Measurements from ENCODE around the gene MRPL22. TPM values are rescaled to one million over a fixed set of nuclear protein-coding genes. Genes with fewer than 3 reads are reported as not detected.
A peak's percentile ranks its signal among the peaks of the same experiment; 100 is the strongest.
"Not testable (repeated sequence)": the region's sequence is repeated elsewhere in the genome, so short reads cannot be mapped to it uniquely, and the experiment has no call there.

Gene MRPL22
- total RNA-seq, 1 experiment from 2014 or later, result 77.2 TPM

GRCh38 chr5:155004138-155004744 lies 63.4 kb downstream of the MRPL22 start:
- H4K5ac ChIP-seq (ENCODE audit: insufficient read length, low read depth, low read length), result no peak overlapping the region
- DNase-seq, result peak; percentile 76
- no peak overlapping the region for H3K9ac ChIP-seq (ENCODE audit: extremely low read depth, insufficient read length, low read length)
- no peak overlapping the region for H3K4ac ChIP-seq (ENCODE audit: low read depth, low read length)
- no peak overlapping the region for H3K18ac ChIP-seq (ENCODE audit: insufficient read length, low read depth, low read length)
- H4K8ac ChIP-seq (replicated peaks; ENCODE audit: insufficient read length, low read depth, low read length), result no peak overlapping the region
- no peaks in the 10 kb centered on the region for H4K20me1 ChIP-seq (ENCODE audit: control insufficient read depth, insufficient read depth, insufficient read length)
- H3T11ph ChIP-seq (ENCODE audit: low read length), result no peak overlapping the region
- no peaks in the 10 kb centered on the region for H3K23me2 ChIP-seq (ENCODE audit: insufficient read length, low read depth, low read length, poor library complexity, severe bottlenecking)
- no peak overlapping the region for H4K91ac ChIP-seq (ENCODE audit: insufficient read length, low read depth, low read length)
- TF ChIP-seq CTCF (conservative IDR thresholded peaks at IDR 0.05), result peak; percentile 74
- H3K4me1 ChIP-seq (ENCODE audit: insufficient read depth, low read length), result no peaks in the 10 kb centered on the region
- H2BK5ac ChIP-seq (ENCODE audit: insufficient read length, low read length), result no peak overlapping the region
- WGBS (ENCODE audit: extremely low coverage, insufficient read length, low lambda C conversion rate), result no CpG with 5 or more reads among the region's 11 CpGs
- H3K27me3 ChIP-seq (ENCODE audit: insufficient read depth, low read length), result no peaks in the 10 kb centered on the region
- H2BK12ac ChIP-seq (ENCODE audit: insufficient read length, low read depth, low read length), result no peak overlapping the region
- no peaks in the 10 kb centered on the region for H3K79me1 ChIP-seq (ENCODE audit: insufficient read depth, low read depth, low read length, poor library complexity, severe bottlenecking)
- H2BK120ac ChIP-seq (ENCODE audit: low read depth, low read length, poor library complexity, severe bottlenecking), result no peak overlapping the region
- peaks cover 3 to 10% of the 10 kb centered on the region in 2 experiments for H3K4me1 Mint-ChIP-seq
- H3K9me3 ChIP-seq (ENCODE audit: control insufficient read depth, low read depth, low read length), result no peaks in the 10 kb centered on the region
- no peak overlapping the region for H2AK5ac ChIP-seq (ENCODE audit: insufficient read length, low read length)
- H3K27ac ChIP-seq (ENCODE audit: insufficient read length, low read depth, low read length), result no peak overlapping the region
- no peak overlapping the region for H3K23ac ChIP-seq (ENCODE audit: insufficient read length, low read depth, low read length)
- H3K27ac Mint-ChIP-seq, result no peak overlapping the region
- H3K14ac ChIP-seq (ENCODE audit: insufficient read depth, low read length), result no peak overlapping the region
- H3K4me2 ChIP-seq (ENCODE audit: insufficient read depth, insufficient read length, low read length), result no peak overlapping the region
- H2BK20ac ChIP-seq (ENCODE audit: low read depth, low read length, poor library complexity, severe bottlenecking), result no peak overlapping the region
- peaks cover 2% of the 10 kb centered on the region; the same call in 1 of the 2 replicates for H3K27me3 Mint-ChIP-seq (ENCODE audit: low read depth)
- H3K79me2 ChIP-seq (ENCODE audit: insufficient read depth, low read length), result no peaks in the 10 kb centered on the region
- no peak overlapping the region for H3K56ac ChIP-seq (ENCODE audit: insufficient read length, low read depth, low read length)
- H3K4me3 Mint-ChIP-seq, result no peak overlapping the region
- no peaks in the 10 kb centered on the region for H3K36me3 Mint-ChIP-seq (ENCODE audit: insufficient read depth in 1 of 3, low read depth in 3 of 3)
- H3K9me3 Mint-ChIP-seq, result peaks cover 2% of the 10 kb centered on the region in 2 experiments; a peak in 3 of 5 replicates
- H2AFZ ChIP-seq (ENCODE audit: low read length), result no peak overlapping the region
- H2BK15ac ChIP-seq (ENCODE audit: low read depth, low read length), result no peak overlapping the region

DNA sequence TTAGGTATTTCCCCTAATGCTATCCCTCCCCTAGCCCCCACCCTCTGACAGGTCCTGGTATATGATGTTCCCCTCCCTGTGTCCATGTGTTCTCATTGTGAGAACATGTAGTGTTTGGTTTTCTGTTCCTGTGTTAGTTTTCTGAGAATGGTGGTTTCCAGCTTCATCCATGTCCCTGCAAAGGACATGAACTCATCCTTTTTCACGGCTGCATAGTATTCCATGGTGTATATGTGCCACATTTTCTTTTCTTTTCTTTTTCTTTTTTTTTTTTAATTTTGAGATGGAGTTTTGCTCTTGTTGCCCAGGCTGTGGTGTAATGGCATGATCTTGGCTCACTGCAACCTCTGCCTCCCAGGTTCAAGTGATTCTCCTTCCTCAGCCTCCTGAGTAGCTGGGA lies 65.4 kb downstream of the MRPL22 start:
- H3K18ac ChIP-seq (ENCODE audit: insufficient read length, low read depth, low read length); H3K4ac ChIP-seq (ENCODE audit: low read depth, low read length); DNase-seq; H4K20me1 ChIP-seq (ENCODE audit: control insufficient read depth, insufficient read depth, insufficient read length); H3K27me3 Mint-ChIP-seq (ENCODE audit: low read depth); H3K14ac ChIP-seq (ENCODE audit: insufficient read depth, low read length); H3K23ac ChIP-seq (ENCODE audit: insufficient read length, low read depth, low read length); H3K56ac ChIP-seq (ENCODE audit: insufficient read length, low read depth, low read length); H3K27ac ChIP-seq (ENCODE audit: insufficient read length, low read depth, low read length); H3K36me3 Mint-ChIP-seq (ENCODE audit: insufficient read depth in 1 of 3, low read depth in 3 of 3); H3K27me3 ChIP-seq (ENCODE audit: insufficient read depth, low read length); H3K4me1 ChIP-seq (ENCODE audit: insufficient read depth, low read length); H3K4me2 ChIP-seq (ENCODE audit: insufficient read depth, insufficient read length, low read length); H3K79me2 ChIP-seq (ENCODE audit: insufficient read depth, low read length); H2AK5ac ChIP-seq (ENCODE audit: insufficient read length, low read length); H3K9ac ChIP-seq (ENCODE audit: extremely low read depth, insufficient read length, low read length); H2BK120ac ChIP-seq (ENCODE audit: low read depth, low read length, poor library complexity, severe bottlenecking); H3K9me3 Mint-ChIP-seq; H3K79me1 ChIP-seq (ENCODE audit: insufficient read depth, low read depth, low read length, poor library complexity, severe bottlenecking); H2AFZ ChIP-seq (ENCODE audit: low read length); H4K91ac ChIP-seq (ENCODE audit: insufficient read length, low read depth, low read length); H2BK15ac ChIP-seq (ENCODE audit: low read depth, low read length); H4K5ac ChIP-seq (ENCODE audit: insufficient read length, low read depth, low read length); H3K9me3 ChIP-seq (ENCODE audit: control insufficient read depth, low read depth, low read length); H2BK20ac ChIP-seq (ENCODE audit: low read depth, low read length, poor library complexity, severe bottlenecking); H2BK12ac ChIP-seq (ENCODE audit: insufficient read length, low read depth, low read length); H2BK5ac ChIP-seq (ENCODE audit: insufficient read length, low read length); H4K8ac ChIP-seq (replicated peaks; ENCODE audit: insufficient read length, low read depth, low read length); H3K27ac Mint-ChIP-seq; H3K4me3 Mint-ChIP-seq; H3K23me2 ChIP-seq (ENCODE audit: insufficient read length, low read depth, low read length, poor library complexity, severe bottlenecking); H3T11ph ChIP-seq (ENCODE audit: low read length): not testable (repeated sequence)
- WGBS (ENCODE audit: extremely low coverage, insufficient read length, low lambda C conversion rate), result no CpG with 5 or more reads among the region's 1 CpG
- H3K4me1 Mint-ChIP-seq, result peaks cover 3 to 10% of the 10 kb centered on the region in 2 experiments
